ENCODE results near the gene BBX. TPM values are rescaled to one million over a fixed set of nuclear protein-coding genes. Genes with fewer than 3 reads are reported as not detected.

The BBX gene
- polyA plus RNA-seq, 3 donors: 15.7 to 25.1 (median 16.6) TPM

DNA sequence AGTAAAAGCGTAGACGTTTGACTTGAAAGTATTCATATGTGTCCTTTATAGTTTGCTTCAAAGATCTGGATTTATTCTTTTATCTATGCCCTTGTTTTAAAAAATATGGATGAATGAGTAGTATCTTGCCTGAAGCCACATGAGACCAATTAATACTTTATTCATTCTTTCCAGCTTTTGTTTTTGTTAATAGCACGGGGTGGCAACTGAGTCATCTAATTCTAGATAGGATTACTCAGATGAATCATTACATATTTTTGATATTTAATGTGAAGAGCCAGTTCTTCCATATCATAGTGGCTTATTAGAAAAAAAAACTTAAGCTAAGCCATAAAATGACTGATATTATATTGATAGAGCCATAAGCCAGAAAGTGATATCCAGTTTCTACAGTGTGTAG is 121.9 kb downstream of the BBX start:
- Mint-ChIP-seq H3K27me3 (ENCODE audit: low read depth in 3 of 3) (no peaks in the 10 kb centered on the region), H3K36me3 (peaks cover 15% of the 10 kb centered on the region in 2 donors), H3K9me3 (no peaks in the 10 kb centered on the region), H3K4me1 (peaks cover 22% of the 10 kb centered on the region), H3K4me3 (no peak overlapping the region), H3K27ac (no peak overlapping the region)
- Histone ChIP-seq H2AFZ (ENCODE audit: insufficient read depth, low read depth, low read length, poor library complexity, severe bottlenecking) (no peak overlapping the region), H3K36me3 (replicated peaks in 1 of 2; ENCODE audit: control insufficient read depth in 1 of 2, insufficient read depth in 2 of 2, low read length in 2 of 2) (peaks cover 0 to 2% of the 10 kb centered on the region in 2 donors), H3K79me2 (ENCODE audit: insufficient read depth, low read length) (peaks cover 5% of the 10 kb centered on the region), H4K20me1 (ENCODE audit: insufficient read depth, low read length) (no peaks in the 10 kb centered on the region), H3K4me1 (ENCODE audit: control insufficient read depth in 1 of 2, insufficient read depth in 2 of 2, low read length in 2 of 2) (peaks cover 7% of the 10 kb centered on the region in 2 donors), H3K9me3 (replicated peaks in 1 of 2; ENCODE audit: control insufficient read depth in 1 of 2, insufficient read depth in 1 of 2, low read length in 2 of 2) (no peaks in the 10 kb centered on the region), H3K9ac (ENCODE audit: insufficient read depth, low read length, poor library complexity, severe bottlenecking) (no peak overlapping the region), H3K4me2 (replicated peaks; ENCODE audit: extremely low read depth, low read length, poor library complexity, severe bottlenecking) (no peak overlapping the region), H3K4me3 (replicated peaks in 1 of 3; ENCODE audit: low read depth in 2 of 3, low read length in 3 of 3) (no peak overlapping the region), H3K27ac (ENCODE audit: low read depth in 1 of 2, low read length in 2 of 2) (no peak overlapping the region), H3K27me3 (ENCODE audit: control insufficient read depth in 2 of 2, insufficient read depth in 2 of 2, low read length in 2 of 2) (no peaks in the 10 kb centered on the region)
- intact Hi-C loops (cut with micrococcal nuclease): no loop called here
- TF ChIP-seq, protein P1, sequence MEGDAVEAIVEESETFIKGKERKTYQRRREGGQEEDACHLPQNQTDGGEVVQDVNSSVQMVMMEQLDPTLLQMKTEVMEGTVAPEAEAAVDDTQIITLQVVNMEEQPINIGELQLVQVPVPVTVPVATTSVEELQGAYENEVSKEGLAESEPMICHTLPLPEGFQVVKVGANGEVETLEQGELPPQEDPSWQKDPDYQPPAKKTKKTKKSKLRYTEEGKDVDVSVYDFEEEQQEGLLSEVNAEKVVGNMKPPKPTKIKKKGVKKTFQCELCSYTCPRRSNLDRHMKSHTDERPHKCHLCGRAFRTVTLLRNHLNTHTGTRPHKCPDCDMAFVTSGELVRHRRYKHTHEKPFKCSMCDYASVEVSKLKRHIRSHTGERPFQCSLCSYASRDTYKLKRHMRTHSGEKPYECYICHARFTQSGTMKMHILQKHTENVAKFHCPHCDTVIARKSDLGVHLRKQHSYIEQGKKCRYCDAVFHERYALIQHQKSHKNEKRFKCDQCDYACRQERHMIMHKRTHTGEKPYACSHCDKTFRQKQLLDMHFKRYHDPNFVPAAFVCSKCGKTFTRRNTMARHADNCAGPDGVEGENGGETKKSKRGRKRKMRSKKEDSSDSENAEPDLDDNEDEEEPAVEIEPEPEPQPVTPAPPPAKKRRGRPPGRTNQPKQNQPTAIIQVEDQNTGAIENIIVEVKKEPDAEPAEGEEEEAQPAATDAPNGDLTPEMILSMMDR (IDR thresholded peaks at IDR 0.05): no peak
- WGBS (ENCODE audit: insufficient coverage): no CpG with 5 or more reads among the region's 3 CpGs
- DNase-seq: no peak

DNA sequence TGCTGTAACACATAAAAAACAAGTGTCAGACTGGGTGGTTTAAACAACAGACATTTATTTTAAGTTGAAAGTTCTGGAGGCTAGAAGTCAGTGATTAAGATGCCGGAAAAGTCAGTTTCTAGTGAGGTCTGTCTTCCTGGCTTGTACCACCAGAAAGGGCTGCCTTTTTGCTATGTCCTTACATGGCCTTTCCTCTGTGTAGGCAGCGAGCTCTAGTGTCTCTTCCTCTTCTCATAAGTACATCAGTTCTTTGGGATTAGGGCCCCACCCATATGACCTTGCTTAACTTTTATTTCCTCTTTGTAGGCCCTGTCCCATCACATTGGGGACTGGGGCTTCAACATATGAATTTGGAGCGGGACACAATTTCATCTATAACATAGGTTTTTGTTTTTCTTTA is 128.0 kb downstream of the BBX start:
- 0% methylated on average over 1 of the region's 3 CpGs for WGBS (ENCODE audit: insufficient coverage)
- H4K20me1 ChIP-seq (ENCODE audit: insufficient read depth, low read length): peaks cover 4% of the 10 kb centered on the region
- TF ChIP-seq, protein P1 (IDR thresholded peaks at IDR 0.05): no peak
- no peak overlapping the region for H2AFZ ChIP-seq (ENCODE audit: insufficient read depth, low read depth, low read length, poor library complexity, severe bottlenecking)
- DNase-seq: peak in 2 of 3 donors; percentile 35 to 59
- Mint-ChIP-seq H3K4me3 (no peak overlapping the region), H3K4me1 (peaks cover 16% of the 10 kb centered on the region), H3K27me3 (ENCODE audit: low read depth in 3 of 3) (no peaks in the 10 kb centered on the region), H3K27ac (peak overlapping the region in 4 of 7 donors; percentile 9 to 79 (median 50)), H3K36me3 (peaks cover 13% of the 10 kb centered on the region in 2 donors), H3K9me3 (no peaks in the 10 kb centered on the region)
- no peaks in the 10 kb centered on the region for H3K79me2 ChIP-seq (ENCODE audit: insufficient read depth, low read length)
- H3K4me2 ChIP-seq (replicated peaks; ENCODE audit: extremely low read depth, low read length, poor library complexity, severe bottlenecking): peak overlapping the region; percentile 20
- H3K9me3 ChIP-seq (replicated peaks in 1 of 2; ENCODE audit: control insufficient read depth in 1 of 2, insufficient read depth in 1 of 2, low read length in 2 of 2): no peaks in the 10 kb centered on the region
- H3K36me3 ChIP-seq (replicated peaks in 1 of 2; ENCODE audit: control insufficient read depth in 1 of 2, insufficient read depth in 2 of 2, low read length in 2 of 2): peaks cover 0 to 2% of the 10 kb centered on the region in 2 donors
- peaks cover 0 to 20% of the 10 kb centered on the region in 2 donors for H3K4me1 ChIP-seq (ENCODE audit: control insufficient read depth in 1 of 2, insufficient read depth in 2 of 2, low read length in 2 of 2)
- peak overlapping the region in 1 of 2 donors; percentile 60 for H3K27ac ChIP-seq (ENCODE audit: low read depth in 1 of 2, low read length in 2 of 2)
- H3K4me3 ChIP-seq (replicated peaks in 1 of 3; ENCODE audit: low read depth in 2 of 3, low read length in 3 of 3): no peak overlapping the region
- H3K27me3 ChIP-seq (ENCODE audit: control insufficient read depth in 2 of 2, insufficient read depth in 2 of 2, low read length in 2 of 2): no peaks in the 10 kb centered on the region
- intact Hi-C loops (cut with micrococcal nuclease): no loop called here
- no peak overlapping the region for H3K9ac ChIP-seq (ENCODE audit: insufficient read depth, low read length, poor library complexity, severe bottlenecking)

All from CD14-positive monocyte (primary cell).